NCI-H345 (cell line): ENCODE results near the gene ARF1.

Source experiments
- DNase-seq: peaks from one replicate; lab custom pipeline; 2025; lab: John Stamatoyannopoulos, UW

Gene ARF1

DNA sequence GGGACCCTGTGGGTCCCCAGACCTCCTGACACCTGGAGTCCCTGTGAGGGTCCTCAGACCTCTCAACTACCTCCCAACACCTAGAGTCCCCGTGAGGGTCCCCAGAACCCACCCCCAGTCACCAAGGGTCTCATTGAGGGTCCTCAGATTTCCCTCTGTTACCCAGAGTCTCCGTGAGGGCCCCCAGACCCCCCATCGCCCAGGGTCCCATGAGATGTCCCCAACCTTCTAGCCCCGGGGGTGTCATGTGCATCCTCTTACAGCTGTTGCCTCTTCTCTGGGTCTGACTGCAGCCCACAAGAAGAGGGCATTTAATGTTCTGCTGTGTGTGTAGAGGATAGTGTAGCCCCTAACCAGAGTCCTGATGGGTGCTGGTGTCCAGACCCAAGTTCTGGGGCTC lies 65.3 kb downstream of the ARF1 start:
- no peak for DNase-seq

DNA sequence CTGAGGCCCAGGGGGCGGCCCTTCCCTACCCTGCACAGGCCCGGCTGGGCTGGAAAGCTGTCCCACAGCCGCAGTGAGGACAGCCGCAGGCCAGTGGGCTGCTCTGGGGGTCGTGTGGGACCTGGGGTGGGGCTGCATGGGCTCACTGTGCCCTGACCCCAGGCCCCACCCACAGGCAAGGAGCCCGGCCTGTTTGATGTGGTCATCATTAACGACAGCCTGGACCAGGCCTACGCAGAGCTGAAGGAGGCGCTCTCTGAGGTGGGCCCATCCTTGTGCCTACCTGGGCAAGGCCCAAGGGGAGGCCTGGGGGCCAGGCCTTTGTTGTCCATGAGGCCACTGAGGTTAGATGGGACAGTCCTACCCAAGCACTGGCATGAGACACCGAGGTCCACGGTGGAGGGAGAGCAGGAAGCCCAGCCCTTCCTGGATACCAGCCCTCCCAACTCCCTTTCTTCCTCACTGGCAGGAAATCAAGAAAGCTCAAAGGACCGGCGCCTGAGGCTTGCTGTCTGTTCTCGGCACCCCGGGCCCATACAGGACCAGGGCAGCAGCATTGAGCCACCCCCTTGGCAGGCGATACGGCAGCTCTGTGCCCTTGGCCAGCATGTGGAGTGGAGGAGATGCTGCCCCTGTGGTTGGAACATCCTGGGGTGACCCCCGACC lies 65.8 kb downstream of the ARF1 start:
- DNase-seq, result no peak
